ENCODE measurements around the gene WNK3. TPM values are rescaled to one million over a fixed set of nuclear protein-coding genes. Genes with fewer than 3 reads are reported as not detected.
A peak's percentile ranks its signal among the peaks of the same experiment; 100 is the strongest.

WNK3 gene
- polyA plus RNA-seq, 3 donors: not detected

- no peak for DNase-seq
- peaks cover 20% of the 10 kb centered on the region for H3K4me1 Mint-ChIP-seq
- Histone ChIP-seq H3K9me3 (replicated peaks in 1 of 2; ENCODE audit: control insufficient read depth in 1 of 2, insufficient read depth in 1 of 2, low read length in 2 of 2) (peaks cover 7 to 24% of the 10 kb centered on the region in 2 donors), H3K4me1 (ENCODE audit: control insufficient read depth in 1 of 2, insufficient read depth in 2 of 2, low read length in 2 of 2) (peaks cover 9% of the 10 kb centered on the region in 2 donors), H3K27me3 (ENCODE audit: control insufficient read depth in 2 of 2, insufficient read depth in 2 of 2, low read length in 2 of 2) (peaks cover 21 to 55% of the 10 kb centered on the region in 2 donors), H2AFZ (ENCODE audit: insufficient read depth, low read depth, low read length, poor library complexity, severe bottlenecking) (no peak overlapping the region), H3K27ac (ENCODE audit: low read depth in 1 of 2, low read length in 2 of 2) (no peak overlapping the region), H3K9ac (ENCODE audit: insufficient read depth, low read length, poor library complexity, severe bottlenecking) (no peak overlapping the region), H4K20me1 (ENCODE audit: insufficient read depth, low read length) (no peaks in the 10 kb centered on the region), H3K4me2 (replicated peaks; ENCODE audit: extremely low read depth, low read length, poor library complexity, severe bottlenecking) (no peak overlapping the region), H3K36me3 (replicated peaks in 1 of 2; ENCODE audit: control insufficient read depth in 1 of 2, insufficient read depth in 2 of 2, low read length in 2 of 2) (no peaks in the 10 kb centered on the region), H3K4me3 (replicated peaks in 1 of 3; ENCODE audit: low read depth in 2 of 3, low read length in 3 of 3) (no peak overlapping the region), H3K79me2 (ENCODE audit: insufficient read depth, low read length) (no peaks in the 10 kb centered on the region)
- intact Hi-C loops (cut with micrococcal nuclease): no loop called here
- peak overlapping the region in 1 of 2 donors; percentile 88 for H3K4me3 Mint-ChIP-seq
- peaks cover 47 to 55% (median 47%) of the 10 kb centered on the region in 3 donors for H3K27me3 Mint-ChIP-seq (ENCODE audit: low read depth in 3 of 3)
- H3K9me3 Mint-ChIP-seq: peaks cover 0 to 26% (median 20%) of the 10 kb centered on the region in 7 donors
- H3K36me3 Mint-ChIP-seq: peaks cover 0 to 4% of the 10 kb centered on the region in 2 donors
- no CpG with 5 or more reads among the region's 4 CpGs for WGBS (ENCODE audit: insufficient coverage)
- no peak for TF ChIP-seq CTCF (IDR thresholded peaks at IDR 0.05)
- H3K27ac Mint-ChIP-seq: no peak overlapping the region
These were observed 1.6 kb upstream of the WNK3 start for GRCh38 chrX:54359408-54359807.

DNA sequence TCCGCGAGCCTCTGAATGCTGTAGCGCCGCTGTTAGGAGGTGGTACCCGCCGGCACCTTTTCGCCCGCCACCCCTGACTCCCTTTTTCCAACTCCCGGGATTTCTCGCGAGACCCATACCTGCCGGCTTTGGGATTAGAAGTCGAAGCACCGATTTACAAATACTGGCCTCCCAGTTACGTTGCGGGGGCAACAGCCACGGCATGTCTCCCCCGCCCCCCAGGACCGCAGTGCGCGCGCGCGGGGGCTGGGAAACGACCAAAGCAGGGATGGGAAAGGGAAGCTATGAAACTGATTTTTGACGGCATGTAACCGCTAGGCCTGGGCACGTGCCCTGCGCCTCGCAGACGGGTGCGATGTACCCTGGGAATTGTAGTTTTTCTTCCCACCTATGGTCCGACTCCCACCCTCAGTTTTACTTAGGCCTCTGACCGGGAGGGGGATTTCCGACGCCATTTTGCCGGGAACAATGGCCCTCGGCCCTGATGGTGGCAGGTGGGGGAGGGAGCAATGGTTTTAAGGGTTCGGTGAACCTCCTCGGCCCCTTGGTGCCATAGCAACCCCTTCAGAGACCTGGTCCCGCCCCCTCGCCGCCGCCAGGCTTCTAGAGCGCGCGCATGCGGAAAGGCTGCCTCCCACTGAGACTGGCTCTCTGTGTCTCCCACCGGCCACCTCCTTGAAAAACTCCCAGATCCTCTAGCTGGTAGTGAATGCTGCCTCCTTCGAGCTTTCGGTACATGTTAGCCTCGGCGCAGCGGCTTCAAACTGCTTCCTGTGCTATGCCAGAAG is 772 bp upstream of the WNK3 start:
- peaks cover 21 to 55% of the 10 kb centered on the region in 2 donors for H3K27me3 ChIP-seq (ENCODE audit: control insufficient read depth in 2 of 2, insufficient read depth in 2 of 2, low read length in 2 of 2)
- intact Hi-C loops (cut with micrococcal nuclease): no loop called here
- H3K4me2 ChIP-seq (replicated peaks; ENCODE audit: extremely low read depth, low read length, poor library complexity, severe bottlenecking): peak overlapping the region; percentile 44
- H3K4me3 Mint-ChIP-seq: peak overlapping the region; percentile 64 to 88
- H3K9ac ChIP-seq (ENCODE audit: insufficient read depth, low read length, poor library complexity, severe bottlenecking): no peak overlapping the region
- H3K4me1 ChIP-seq (ENCODE audit: control insufficient read depth in 1 of 2, insufficient read depth in 2 of 2, low read length in 2 of 2): peaks cover 9% of the 10 kb centered on the region in 2 donors
- no peak overlapping the region for H3K27ac ChIP-seq (ENCODE audit: low read depth in 1 of 2, low read length in 2 of 2)
- no peaks in the 10 kb centered on the region for H3K36me3 ChIP-seq (replicated peaks in 1 of 2; ENCODE audit: control insufficient read depth in 1 of 2, insufficient read depth in 2 of 2, low read length in 2 of 2)
- WGBS (ENCODE audit: insufficient coverage): 1% methylated on average over 14 of the region's 54 CpGs
- no peak overlapping the region for H3K27ac Mint-ChIP-seq
- H3K4me1 Mint-ChIP-seq: peaks cover 20% of the 10 kb centered on the region
- peaks cover 47 to 58% (median 47%) of the 10 kb centered on the region in 3 donors for H3K27me3 Mint-ChIP-seq (ENCODE audit: low read depth in 3 of 3)
- no peak for DNase-seq
- H3K79me2 ChIP-seq (ENCODE audit: insufficient read depth, low read length): no peaks in the 10 kb centered on the region
- H2AFZ ChIP-seq (ENCODE audit: insufficient read depth, low read depth, low read length, poor library complexity, severe bottlenecking): no peak overlapping the region
- H3K9me3 ChIP-seq (replicated peaks in 1 of 2; ENCODE audit: control insufficient read depth in 1 of 2, insufficient read depth in 1 of 2, low read length in 2 of 2): peaks cover 7 to 24% of the 10 kb centered on the region in 2 donors
- peak overlapping the region in 1 of 3 experiments; percentile 40 for H3K4me3 ChIP-seq (replicated peaks in 1 of 3; ENCODE audit: low read depth in 2 of 3, low read length in 3 of 3)
- no peak for TF ChIP-seq CTCF (IDR thresholded peaks at IDR 0.05)
- no peaks in the 10 kb centered on the region for H4K20me1 ChIP-seq (ENCODE audit: insufficient read depth, low read length)
- H3K36me3 Mint-ChIP-seq: peaks cover 0 to 4% of the 10 kb centered on the region in 2 donors
- H3K9me3 Mint-ChIP-seq: peaks cover 0 to 26% (median 20%) of the 10 kb centered on the region in 7 donors

Measured in CD14-positive monocyte (primary cell).